NCI-H82 treated with DMSO at 0.1 percent for 48 hours (cell line): ENCODE measurements around the gene TRIB2.

ENCODE experiments used
- DNase-seq: peaks from one replicate; lab custom pipeline; 2025; ENCODE audit not compliant: unreplicated experiment; lab: John Stamatoyannopoulos, UW

The TRIB2 gene

GRCh38 chr2:12773586-12774394 lies 57.1 kb downstream of the TRIB2 start:
- DNase-seq, result no peak

- no peak for DNase-seq
Observed at GRCh38 chr2:12774395-12774727, 57.6 kb downstream of the TRIB2 start.

- no peak for DNase-seq
Observed at GRCh38 chr2:12776521-12776961, 59.8 kb downstream of the TRIB2 start.

GRCh38 chr2:12778369-12778768 lies 61.6 kb downstream of the TRIB2 start:
- DNase-seq, result no peak

- peak; percentile 56 for DNase-seq
Observed at GRCh38 chr2:12778811-12779579, 62.3 kb downstream of the TRIB2 start.

- DNase-seq, result no peak
Observed at GRCh38 chr2:12781329-12781728, 64.6 kb downstream of the TRIB2 start.

- DNase-seq, result no peak
Observed at GRCh38 chr2:12787891-12788801, 71.4 kb downstream of the TRIB2 start.

GRCh38 chr2:12791906-12792305 lies 75.2 kb downstream of the TRIB2 start:
- DNase-seq, result no peak
